ENCODE measurements around the gene C1RL.
A peak's percentile ranks its signal among the peaks of the same experiment; 100 is the strongest.

DNA sequence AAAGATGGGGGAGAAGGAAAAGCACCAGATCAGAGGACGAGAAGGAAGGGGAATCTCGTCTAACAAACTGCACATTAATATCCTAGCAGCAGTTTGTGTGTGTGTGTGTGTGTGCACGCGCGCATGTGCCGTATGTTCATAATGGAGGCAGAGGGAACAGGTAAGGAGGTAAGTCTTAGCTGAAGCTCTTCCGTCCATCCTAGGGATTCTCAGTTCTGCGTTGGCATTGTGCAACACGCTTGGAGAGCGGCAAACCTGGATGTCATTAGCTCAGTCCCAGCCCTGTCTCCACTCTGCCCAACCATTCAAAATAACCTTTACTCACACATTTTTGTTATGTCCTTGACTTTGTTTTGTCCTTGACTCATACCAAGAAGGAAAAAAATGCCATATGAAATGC lies 15.1 kb downstream of the C1RL start:
- TF ChIP-seq, protein P1, sequence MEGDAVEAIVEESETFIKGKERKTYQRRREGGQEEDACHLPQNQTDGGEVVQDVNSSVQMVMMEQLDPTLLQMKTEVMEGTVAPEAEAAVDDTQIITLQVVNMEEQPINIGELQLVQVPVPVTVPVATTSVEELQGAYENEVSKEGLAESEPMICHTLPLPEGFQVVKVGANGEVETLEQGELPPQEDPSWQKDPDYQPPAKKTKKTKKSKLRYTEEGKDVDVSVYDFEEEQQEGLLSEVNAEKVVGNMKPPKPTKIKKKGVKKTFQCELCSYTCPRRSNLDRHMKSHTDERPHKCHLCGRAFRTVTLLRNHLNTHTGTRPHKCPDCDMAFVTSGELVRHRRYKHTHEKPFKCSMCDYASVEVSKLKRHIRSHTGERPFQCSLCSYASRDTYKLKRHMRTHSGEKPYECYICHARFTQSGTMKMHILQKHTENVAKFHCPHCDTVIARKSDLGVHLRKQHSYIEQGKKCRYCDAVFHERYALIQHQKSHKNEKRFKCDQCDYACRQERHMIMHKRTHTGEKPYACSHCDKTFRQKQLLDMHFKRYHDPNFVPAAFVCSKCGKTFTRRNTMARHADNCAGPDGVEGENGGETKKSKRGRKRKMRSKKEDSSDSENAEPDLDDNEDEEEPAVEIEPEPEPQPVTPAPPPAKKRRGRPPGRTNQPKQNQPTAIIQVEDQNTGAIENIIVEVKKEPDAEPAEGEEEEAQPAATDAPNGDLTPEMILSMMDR (IDR thresholded peaks at IDR 0.05): no peak
- TF ChIP-seq EP300 (IDR thresholded peaks at IDR 0.05): no peak
- TF ChIP-seq POLR2A (IDR thresholded peaks at IDR 0.05): peak; percentile 8

Measured in ovary (tissue), 3 donors.